A673 (cell line): ENCODE data around the gene UBE3B.

ENCODE experiments used
- CTCF ChIP-seq: fragments of 300-800, 200-600 bp; sonication (generic); conservative IDR thresholded peaks from 2 replicates; pipeline ENCODE4 v1.5.1; 2017; ENCODE audit warnings: low read depth, mild to moderate bottlenecking, antibody characterized with exemption, low read length, moderate library complexity, mixed read lengths
- EZH2 ChIP-seq: fragments of 200-600 bp; sonication (generic); IDR thresholded peaks from 2 replicates; pipeline ENCODE4 v1.6.1; 2017; ENCODE audit warnings: borderline replicate concordance, low read depth, mild to moderate bottlenecking, mixed read lengths, antibody characterized with exemption, low read length; ENCODE audit not compliant: poor library complexity, severe bottlenecking

- TF ChIP-seq CTCF (no peak), EZH2 (no peak)
Measured at GRCh38 chr12:109579639-109580038, 102.2 kb downstream of the UBE3B start.
